Thoracic aorta (tissue), 2 donors: Measurements from ENCODE around the gene CACNA2D2. TPM values are rescaled to one million over a fixed set of nuclear protein-coding genes. Genes with fewer than 3 reads are reported as not detected.

Experiments
- ATAC-seq: fragments of 150-250 bp; one replicate; pipeline ENCODE4 v1.8.0; 2017; ENCODE audit warnings: low read depth; ENCODE audit not compliant: insufficient number of reproducible peaks, low FRiP score
- DNase-seq: peaks from one replicate; pipeline ENCODE4 v3.0.0-alpha.2; 2020; ENCODE audit warnings: low spot score
- H3K27ac ChIP-seq, 2 donors: fragments of 200-600 bp; sonication (generic); 1 replicate in 1 of 2; 2 replicates in 1 of 2; pipeline ENCODE4 v1.5.1; 2016; ENCODE audit warnings: mild to moderate bottlenecking in 2 of 2, moderate library complexity in 2 of 2
- H3K27me3 ChIP-seq: fragments of 200-600 bp; sonication (generic); replicated peaks from 2 replicates; pipeline ENCODE4 v1.6.0; 2016; ENCODE audit warnings: mild to moderate bottlenecking; ENCODE audit not compliant: insufficient read depth
- H3K36me3 ChIP-seq: fragments of 200-600 bp; sonication (generic); one replicate; pipeline ENCODE4 v1.5.1; 2016
- H3K4me1 ChIP-seq, 2 donors: fragments of 200-600 bp; sonication (generic); 1 replicate in 1 of 2; 2 replicates in 1 of 2; pipeline versions ENCODE4 v1.5.1 to v1.6.0; 2016; ENCODE audit warnings: low read depth in 2 of 2, mild to moderate bottlenecking in 1 of 2; ENCODE audit not compliant: control insufficient read depth in 1 of 2
- H3K4me3 ChIP-seq: fragments of 200-600 bp; sonication (generic); 2 replicates; pipeline ENCODE4 v1.5.1; 2016; ENCODE audit warnings: mild to moderate bottlenecking
- H3K9me3 ChIP-seq: fragments of 200-600 bp; sonication (generic); 2 replicates; pipeline ENCODE4 v1.5.1; 2016
- CTCF ChIP-seq: fragments of 200-600 bp; sonication (generic); IDR thresholded peaks from one replicate; pipeline ENCODE4 v1.5.1; 2019; ENCODE audit warnings: antibody characterized with exemption
- total RNA-seq, 2 donors: library from RNA; depleted of rRNA; stranded (reverse); fragments of >200 nt; gene quantifications; one replicate each; pipeline versions ENCODE4 v1.1.0 to v1.2.3, GENCODE V29; 2016

CACNA2D2 gene
- total RNA-seq, 2 donors from 2014 or later = 2.3 to 4.2 TPM

- Histone ChIP-seq H3K27ac (no peak overlapping the region), H3K27me3 (no peaks in the 10 kb centered on the region), H3K4me1 (peaks cover 6 to 22% of the 10 kb centered on the region in 2 donors), H3K36me3 (no peaks in the 10 kb centered on the region), H3K9me3 (no peaks in the 10 kb centered on the region), H3K4me3 (peak overlapping the region; percentile 80)
- TF ChIP-seq CTCF = no peak
- no peak for ATAC-seq
- DNase-seq = no peak
Observed at GRCh38 chr3:50365842-50366220, 137.6 kb downstream of the CACNA2D2 start.

- H3K4me3 ChIP-seq = peak overlapping the region; percentile 80
- H3K36me3 ChIP-seq = no peaks in the 10 kb centered on the region
- no peak for TF ChIP-seq CTCF
- peaks cover 6 to 22% of the 10 kb centered on the region in 2 donors for H3K4me1 ChIP-seq
- ATAC-seq = peak; percentile 53
- H3K27me3 ChIP-seq = no peaks in the 10 kb centered on the region
- no peak overlapping the region for H3K27ac ChIP-seq
- no peaks in the 10 kb centered on the region for H3K9me3 ChIP-seq
- peak; percentile 65 for DNase-seq
Observed at GRCh38 chr3:50365080-50365841, 138.2 kb downstream of the CACNA2D2 start.

GRCh38 chr3:50364573-50365079 is 138.8 kb downstream of the CACNA2D2 start:
- DNase-seq (no peak), ATAC-seq (no peak)
- Histone ChIP-seq H3K27me3 (no peaks in the 10 kb centered on the region), H3K36me3 (no peaks in the 10 kb centered on the region), H3K27ac (no peak overlapping the region), H3K4me1 (peaks cover 6 to 22% of the 10 kb centered on the region in 2 donors), H3K9me3 (no peaks in the 10 kb centered on the region), H3K4me3 (peak overlapping the region; percentile 80)
- TF ChIP-seq CTCF = no peak

- TF ChIP-seq CTCF = no peak
- Histone ChIP-seq H3K9me3 (no peaks in the 10 kb centered on the region), H3K27ac (no peak overlapping the region), H3K4me3 (peak overlapping the region; percentile 94), H3K36me3 (peaks cover 20% of the 10 kb centered on the region), H3K4me1 (peaks cover 38 to 44% of the 10 kb centered on the region in 2 donors), H3K27me3 (no peaks in the 10 kb centered on the region)
- DNase-seq (no peak), ATAC-seq (peak; percentile 21)
Observed at GRCh38 chr3:50359760-50360110, 143.7 kb downstream of the CACNA2D2 start.

GRCh38 chr3:50358911-50359759 is 144.3 kb downstream of the CACNA2D2 start, which contains the start of gene TMEM115:
TMEM115 (minus strand) TSS chr3:50359521; CDS start chr3:50359063, 458 bp downstream.
- Histone ChIP-seq H3K27me3 (no peaks in the 10 kb centered on the region), H3K36me3 (peaks cover 26% of the 10 kb centered on the region), H3K4me1 (peaks cover 32 to 40% of the 10 kb centered on the region in 2 donors), H3K9me3 (no peaks in the 10 kb centered on the region), H3K4me3 (peak within 1 kb of the TSS; percentile 94), H3K27ac (peak within 1 kb of the TSS; percentile 82 to 91)
- ATAC-seq (peak; percentile 95), DNase-seq (peak; percentile 96)
- TF ChIP-seq CTCF = no peak
